Stomach (tissue), 4 donors: ENCODE results near the gene LGALS8.

Experiments used
- CTCF ChIP-seq, 7 experiments: fragments of 450-650 bp in 4 of 7; fragments of 200-600 bp in 3 of 7; sonication (generic) in 3 of 7; IDR thresholded peaks; one replicate each; pipeline ENCODE4 v1.5.1; 2016 to 2019; ENCODE audit warnings: antibody characterized with exemption in 7 of 7, control low read depth in 2 of 7, mild to moderate bottlenecking in 1 of 7
- POLR2A ChIP-seq, 4 donors: fragments of 450-650 bp; IDR thresholded peaks; one replicate each; pipeline ENCODE4 v1.6.1; 2016; ENCODE audit warnings: antibody characterized with exemption in 4 of 4, control low read depth in 2 of 4, mild to moderate bottlenecking in 1 of 4, moderate library complexity in 1 of 4

GRCh38 chr1:236526079-236526478 is 2.3 kb downstream of the LGALS8 start:
- no peak for TF ChIP-seq POLR2A (IDR thresholded peaks at IDR 0.05)
- TF ChIP-seq CTCF (IDR thresholded peaks at IDR 0.05), result no peak
